GM19099 (cell line): ENCODE data around the gene RAP1GAP2.

Experiments
- POLR2A ChIP-seq: IDR thresholded peaks from 3 replicates; pipeline ENCODE4 v1.6.1; 2011; ENCODE audit warnings: low read depth; ENCODE audit not compliant: insufficient read length; ENCODE audit errors: extremely low read depth

Gene RAP1GAP2

DNA sequence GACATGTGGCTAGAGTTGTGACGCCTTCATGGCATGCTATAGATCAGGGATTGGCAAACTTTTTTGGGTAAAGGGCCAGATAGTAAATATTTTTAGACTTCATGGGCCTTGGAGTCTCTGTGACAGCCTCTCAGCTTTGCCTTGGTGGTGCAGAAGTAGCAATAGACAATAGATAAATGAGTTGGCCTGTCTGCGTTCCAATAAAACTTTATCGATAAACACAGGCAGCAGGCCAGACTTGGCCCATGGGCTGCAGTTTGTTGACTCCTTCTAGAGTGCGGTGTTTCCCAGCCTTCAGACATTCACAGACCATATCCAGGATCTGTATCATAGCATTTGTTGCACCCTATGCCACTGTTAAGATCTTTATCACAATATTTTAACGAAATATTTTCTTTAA lies 190.7 kb downstream of the RAP1GAP2 start:
- no peak for TF ChIP-seq POLR2A

DNA sequence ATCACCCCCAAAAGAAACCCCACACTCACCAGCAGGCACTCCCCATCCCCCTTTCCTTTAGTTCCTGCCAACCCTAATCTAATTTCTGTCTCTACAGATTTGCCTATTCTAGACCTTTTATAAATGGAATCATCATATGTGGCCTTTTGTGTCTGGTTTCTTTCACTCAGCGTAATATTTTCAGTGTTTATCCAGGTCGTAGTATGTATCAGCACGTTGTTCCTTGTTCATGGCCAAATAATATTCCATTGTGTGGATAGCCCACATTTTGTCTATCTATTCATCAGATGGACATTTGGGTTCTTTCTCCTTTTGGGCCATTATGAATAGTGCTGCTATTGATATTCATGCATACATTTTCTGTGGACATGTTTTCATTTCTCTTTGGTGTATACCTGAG lies 193.6 kb downstream of the RAP1GAP2 start:
- TF ChIP-seq POLR2A, result no peak

DNA sequence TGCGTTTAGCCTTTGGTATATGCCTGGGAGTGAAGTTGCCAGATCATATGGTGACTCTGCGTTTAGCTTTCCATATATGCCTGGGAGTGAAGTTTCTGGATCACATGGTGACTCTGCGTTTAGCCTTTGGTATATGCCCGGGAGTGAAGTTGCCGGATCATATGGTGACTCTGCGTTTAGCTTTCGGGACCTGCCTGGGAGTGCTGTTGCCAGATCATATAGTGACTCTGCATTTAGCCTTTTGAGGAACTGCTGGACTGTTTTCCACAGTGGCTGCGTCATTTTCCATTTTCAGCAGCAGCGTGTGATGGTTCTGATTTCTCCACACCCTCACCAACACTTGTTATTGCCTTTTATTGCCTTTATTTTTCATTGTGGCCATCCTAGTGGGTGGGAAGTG lies 194.2 kb downstream of the RAP1GAP2 start:
- no peak for TF ChIP-seq POLR2A

DNA sequence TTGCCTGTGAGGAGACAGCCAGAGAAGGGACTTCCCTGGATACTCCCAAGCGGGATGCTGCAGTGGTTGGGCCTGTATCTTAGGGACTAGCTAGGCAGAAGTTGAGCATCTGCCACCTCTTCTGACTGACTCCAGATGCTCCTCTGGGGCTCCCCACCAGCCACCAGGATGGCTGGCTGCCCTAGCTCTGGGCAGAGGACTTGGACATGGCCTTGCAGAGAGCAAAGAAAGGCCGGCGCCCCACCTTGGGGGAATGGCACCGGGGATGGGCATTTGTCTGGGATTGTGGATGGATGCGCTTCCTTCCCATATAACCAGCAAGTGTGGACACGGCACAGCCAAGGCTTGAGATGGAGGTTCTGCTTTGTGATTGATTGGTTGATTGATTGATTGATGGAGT lies 198.2 kb downstream of the RAP1GAP2 start:
- TF ChIP-seq POLR2A, result no peak

DNA sequence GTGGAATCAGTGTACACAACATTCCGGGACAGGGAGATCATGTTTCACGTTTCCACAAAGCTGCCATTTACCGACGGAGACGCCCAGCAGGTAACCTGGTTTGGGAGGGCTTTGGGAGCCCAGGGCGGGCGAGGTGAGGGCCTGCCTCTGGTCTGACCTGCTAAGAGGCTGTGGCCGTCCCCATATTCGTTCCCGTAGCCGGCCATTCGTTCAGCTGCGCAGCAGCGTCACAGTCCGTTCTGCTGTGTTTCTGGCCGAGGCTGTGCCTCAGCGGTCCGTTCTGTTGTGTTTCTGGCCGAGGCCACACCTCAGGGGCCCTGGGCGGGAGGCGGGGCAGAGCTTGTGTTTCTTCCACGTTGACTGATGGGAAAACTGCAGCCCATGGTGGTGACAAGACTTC lies 199.1 kb downstream of the RAP1GAP2 start:
- no peak for TF ChIP-seq POLR2A

DNA sequence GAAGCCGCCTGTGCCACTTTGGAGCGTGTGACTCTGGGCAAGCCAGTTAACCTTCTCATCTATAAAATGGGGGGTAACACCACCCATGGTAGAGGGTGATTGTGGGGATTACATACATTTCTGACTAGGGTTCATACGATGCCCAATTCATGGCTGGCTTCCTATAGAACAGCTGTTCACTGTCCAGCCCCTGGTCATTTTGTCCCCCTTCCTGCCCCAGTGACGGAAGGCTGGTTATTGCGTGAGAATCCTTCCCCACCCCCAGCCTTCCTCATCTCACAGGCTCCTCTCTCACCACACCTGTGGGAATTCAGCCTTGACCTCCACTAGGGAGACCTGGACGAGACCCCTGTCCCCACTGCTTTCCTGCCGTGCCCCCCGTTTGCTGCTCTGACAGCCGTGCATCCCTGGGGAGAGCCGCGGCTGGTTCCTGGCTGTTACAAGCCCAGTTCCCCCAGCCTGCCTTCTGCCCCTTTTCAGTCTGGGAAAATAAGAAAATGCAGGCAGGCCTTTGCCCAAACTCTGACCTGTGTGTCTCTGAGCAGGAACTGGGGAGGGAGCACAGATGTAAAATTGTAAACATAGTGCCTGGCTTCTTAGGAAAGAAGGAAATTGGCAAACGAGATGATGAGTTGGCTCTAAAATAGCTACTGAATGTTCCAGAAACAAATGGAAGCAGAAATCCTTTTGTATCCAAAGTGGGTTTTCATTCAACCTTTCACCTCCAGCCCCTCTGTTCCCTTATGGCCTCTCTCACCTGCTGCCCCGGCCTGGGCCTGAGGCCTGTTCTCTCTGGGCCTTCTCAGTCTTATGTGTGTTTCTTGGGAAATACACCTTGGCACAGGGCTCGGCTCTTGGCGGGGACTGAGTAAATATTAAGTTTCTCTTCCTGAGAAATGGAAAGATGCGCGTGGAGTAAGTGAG lies 199.9 kb downstream of the RAP1GAP2 start:
- no peak for TF ChIP-seq POLR2A

DNA sequence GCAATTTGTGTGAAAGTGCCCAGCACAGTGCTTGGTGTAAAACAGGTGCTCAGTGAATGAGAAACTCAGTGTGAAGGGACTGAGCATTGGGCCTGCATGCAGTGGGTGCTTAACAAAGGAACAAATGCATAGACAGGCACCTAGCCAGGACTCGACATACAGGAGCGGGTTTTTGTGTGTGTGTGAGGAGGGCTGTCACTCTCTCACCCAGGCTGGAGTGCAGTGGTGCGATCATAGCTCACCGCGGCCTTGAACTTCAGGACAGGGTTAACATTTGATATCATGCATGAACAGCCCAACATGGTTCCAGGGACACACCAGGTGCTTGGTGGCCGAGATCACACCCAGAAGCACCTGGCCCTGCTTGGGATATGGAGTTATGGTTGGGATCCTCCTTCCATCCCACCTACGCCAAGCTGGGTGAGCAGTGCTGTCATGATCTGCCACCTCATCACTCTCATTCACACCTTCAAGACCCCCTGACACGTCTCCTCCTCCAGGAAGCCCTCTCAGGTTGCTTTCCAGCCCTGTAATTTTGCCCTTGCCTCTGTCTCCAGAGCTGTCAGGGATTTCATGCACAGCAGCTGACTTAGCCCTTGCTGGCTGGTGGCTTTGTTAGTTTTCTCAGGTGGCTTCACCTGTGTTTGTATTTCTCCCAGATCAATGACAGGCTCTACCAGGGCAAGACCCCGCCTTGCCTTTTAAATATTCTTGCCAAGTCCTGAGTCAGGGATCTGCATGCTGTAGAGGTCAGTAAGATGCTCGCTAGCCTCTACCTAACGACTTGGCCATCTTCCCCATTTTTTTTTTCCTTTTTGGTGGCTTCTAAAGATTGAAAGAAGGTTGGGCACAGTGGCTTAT lies 200.8 kb downstream of the RAP1GAP2 start:
- no peak for TF ChIP-seq POLR2A

DNA sequence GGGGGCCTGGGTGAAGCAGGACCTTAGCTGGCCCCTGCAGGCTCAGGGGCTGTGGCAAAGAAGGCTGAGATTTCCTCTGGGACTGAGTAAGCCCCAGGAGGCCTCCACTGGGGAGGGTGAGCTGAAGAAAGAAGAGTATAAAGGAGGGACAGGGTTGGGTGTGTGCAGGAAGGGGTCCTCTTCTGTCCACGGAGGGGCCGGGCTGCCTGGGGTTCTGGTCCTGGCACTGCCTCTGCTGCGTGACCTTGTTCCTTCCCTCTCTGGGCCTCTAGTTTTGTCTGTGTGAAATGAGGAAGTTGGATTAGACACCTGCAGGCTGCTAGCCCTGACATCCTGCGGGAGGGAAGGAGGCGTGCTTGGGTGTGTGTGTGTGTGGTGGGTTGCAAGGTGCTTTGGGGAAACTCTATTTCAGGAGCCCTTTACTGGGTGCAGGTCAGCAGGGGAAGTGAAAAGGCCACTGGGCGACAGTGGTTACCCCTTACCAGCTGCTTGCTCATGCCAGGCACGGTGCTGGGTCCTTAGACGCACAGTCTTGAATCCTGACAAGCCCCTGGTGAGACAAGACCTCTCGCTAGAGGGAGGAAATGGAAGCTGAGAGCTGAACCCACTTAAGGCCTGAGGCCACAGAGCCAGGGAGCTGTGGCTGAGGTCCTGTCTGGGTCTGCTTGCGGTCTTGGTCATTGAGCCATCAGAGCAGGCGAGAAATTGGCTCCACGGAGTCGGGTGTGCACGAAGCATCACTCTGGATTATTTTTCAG lies 206.5 kb downstream of the RAP1GAP2 start:
- TF ChIP-seq POLR2A, result peak; percentile 13

DNA sequence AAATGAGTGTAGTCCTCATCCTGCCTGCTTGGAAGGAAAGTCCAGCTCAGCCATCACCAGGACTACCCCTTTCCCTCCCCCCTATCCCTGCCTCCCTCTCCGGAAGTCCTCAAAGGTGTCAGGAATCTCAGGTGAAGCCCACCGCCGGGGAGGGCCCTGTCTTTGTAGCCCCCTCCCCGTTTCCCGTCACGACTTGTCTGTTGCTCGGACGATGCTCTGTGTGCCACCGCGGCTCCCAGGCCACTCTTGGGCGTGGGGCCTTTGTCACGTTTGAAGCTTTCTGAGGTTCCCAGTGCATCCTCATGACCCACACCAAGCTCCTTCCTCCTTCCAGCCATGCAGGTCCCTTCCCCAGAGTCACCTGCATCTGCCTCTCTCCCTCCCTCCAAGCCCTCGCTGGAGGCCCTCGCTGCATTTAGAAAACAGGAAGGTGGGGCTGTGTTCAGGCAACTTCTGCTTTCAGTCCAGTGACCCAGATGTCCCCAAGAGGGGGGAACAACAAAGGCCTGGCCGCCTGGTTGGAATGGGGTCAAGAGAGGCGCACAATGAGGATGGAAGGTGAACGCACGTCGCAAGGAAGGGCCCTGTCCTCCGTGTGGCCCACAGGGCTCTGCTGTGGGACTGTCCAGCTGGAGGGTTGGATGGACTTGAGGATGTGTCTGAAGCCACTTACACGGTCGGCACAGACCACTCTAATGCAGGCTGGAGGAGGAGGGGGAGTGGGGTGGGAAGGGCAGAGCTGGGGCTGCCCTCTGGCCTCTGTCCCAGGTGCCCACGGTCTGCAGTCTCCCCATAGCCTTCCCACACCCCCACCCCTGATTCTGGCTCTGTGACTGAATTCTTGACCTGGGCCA lies 207.3 kb downstream of the RAP1GAP2 start:
- TF ChIP-seq POLR2A, result peak; percentile 2

DNA sequence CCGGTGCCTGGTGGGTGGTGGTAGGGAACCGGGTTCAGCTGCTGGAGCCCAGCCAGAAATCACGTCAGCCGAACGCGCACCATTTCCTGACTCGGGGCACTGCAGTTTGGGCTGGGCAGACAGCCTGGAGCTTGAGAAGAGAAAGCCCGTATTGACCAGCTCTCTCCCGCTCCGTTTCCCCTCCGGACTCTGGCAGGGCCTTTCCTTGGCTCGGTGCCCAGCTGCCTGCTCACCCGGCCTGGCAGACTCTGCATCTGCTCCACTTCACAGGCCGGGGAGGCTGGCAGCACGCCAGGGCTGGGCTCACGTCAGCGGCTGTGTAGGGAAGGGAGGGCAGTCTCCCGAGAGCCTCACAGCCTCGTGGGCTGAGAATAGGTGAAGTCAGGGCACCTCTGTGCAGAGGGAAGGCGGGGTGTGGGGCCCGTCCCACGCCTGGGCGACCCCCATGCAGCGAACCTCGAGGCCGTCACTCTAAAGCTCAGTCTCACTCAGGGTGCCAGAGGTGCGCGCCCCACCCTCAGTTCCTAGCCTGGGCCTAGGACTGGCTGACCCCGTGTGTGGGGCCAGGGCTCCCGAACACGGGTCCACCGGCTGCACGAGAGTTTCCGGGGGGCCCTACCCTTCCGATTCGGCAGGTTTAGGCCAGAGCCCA lies 208.0 kb downstream of the RAP1GAP2 start:
- TF ChIP-seq POLR2A, result peak; percentile 41

DNA sequence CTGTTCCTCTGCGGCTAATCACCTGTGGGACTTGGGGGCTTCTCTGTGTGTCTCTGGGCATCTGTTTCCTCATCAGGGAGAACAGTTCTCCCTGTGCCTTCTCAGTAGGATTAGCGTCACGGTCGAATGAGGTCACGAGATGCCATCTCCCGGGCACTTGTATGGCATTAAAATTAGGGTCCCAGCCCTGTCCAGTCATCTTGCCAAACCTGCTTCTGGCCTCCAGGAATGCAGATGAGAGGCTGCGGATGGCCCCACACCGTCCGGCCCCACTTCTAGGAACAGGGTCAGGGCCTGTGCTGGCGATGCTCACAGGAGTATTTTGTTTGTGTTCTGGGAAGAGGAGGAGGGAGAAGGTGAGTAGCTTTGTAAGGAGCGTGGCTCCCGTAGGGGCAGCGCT lies 208.7 kb downstream of the RAP1GAP2 start:
- TF ChIP-seq POLR2A, result no peak

DNA sequence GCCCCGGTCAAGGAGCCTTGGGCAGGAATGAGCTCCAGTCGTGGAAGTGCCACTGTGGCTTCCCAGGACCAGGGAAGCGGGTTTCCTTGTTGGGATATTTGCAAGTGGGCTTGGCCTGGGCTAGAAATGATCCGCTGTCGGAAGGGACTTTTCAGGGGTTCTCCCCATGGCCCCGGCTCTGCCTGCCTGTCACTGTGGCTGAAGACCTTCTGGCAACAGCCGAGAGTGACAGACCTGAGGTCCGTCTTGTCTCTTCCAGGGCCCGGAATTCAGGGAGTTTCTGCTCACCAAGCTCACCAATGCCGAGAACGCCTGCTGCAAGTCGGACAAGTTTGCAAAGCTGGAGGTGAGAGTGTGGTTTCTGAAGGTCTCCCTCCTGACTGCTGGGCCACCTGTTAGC lies 209.5 kb downstream of the RAP1GAP2 start:
- TF ChIP-seq POLR2A, result no peak

DNA sequence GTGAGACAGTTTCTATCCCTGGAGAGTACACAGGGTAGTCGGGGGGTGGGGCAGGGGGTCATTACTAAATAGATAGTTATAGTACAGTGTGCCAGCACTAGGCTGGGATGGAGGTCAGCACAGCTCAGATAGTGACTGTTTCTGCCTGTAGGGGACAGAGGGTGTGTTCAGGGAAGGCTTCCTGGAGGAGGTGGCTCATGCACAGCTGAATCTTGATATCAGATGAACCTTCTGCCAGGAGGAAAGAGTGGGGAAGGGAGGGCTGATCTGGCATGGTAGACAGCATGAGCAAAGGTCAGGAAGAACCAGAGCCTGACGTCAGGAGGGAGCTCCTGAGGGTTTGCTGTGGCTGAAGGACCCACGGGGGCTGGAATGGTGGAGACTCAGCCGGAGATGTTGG lies 210.6 kb downstream of the RAP1GAP2 start:
- no peak for TF ChIP-seq POLR2A

DNA sequence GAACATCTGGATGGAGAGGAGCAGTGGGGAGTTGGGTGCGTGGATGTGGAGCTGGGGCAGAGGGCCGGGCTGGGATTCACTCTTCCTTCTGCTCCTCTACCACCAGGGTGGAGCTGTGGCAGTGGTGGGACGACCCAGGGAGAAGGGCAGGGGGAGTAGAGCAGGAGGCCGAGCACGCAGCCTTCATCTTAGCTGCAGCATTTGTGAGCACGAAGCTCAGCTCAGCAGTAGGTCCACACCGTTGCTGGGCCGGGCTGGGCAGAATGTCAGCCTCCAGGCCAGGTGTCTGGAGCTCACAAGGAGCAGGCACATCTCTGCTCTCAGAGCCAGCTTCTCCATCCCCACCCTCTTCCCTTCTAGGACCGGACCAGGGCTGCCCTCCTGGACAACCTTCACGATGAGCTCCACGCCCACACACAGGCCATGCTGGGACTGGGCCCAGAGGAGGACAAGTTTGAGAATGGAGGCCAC lies 211.4 kb downstream of the RAP1GAP2 start:
- TF ChIP-seq POLR2A, result no peak
